ENCODE measurements around the gene RIGI. TPM values are rescaled to one million over a fixed set of nuclear protein-coding genes. Genes with fewer than 3 reads are reported as not detected.

The RIGI gene
- total and polyA plus RNA-seq, 9 of the 15 experiments (the other 6 are each of a cell fraction or from before 2014, with no cell fraction given): 0.27 to 1.1 (median 0.54) TPM

- 0% methylated on average over 1 of the region's 1 CpG for WGBS (ENCODE audit: insufficient coverage, low coverage, missing lambda C conversion rate)
- no peak for ATAC-seq
- Histone ChIP-seq H3K9me3 (replicated peaks; ENCODE audit: control insufficient read depth, insufficient read depth, low read depth, low read length) (no peaks in the 10 kb centered on the region), H3K4me1 (replicated peaks in 1 of 2; ENCODE audit: control insufficient read depth in 2 of 2, insufficient read depth in 2 of 2, low read length in 2 of 2) (no peaks in the 10 kb centered on the region), H3K9ac (ENCODE audit: insufficient read depth in 1 of 2, low read depth in 2 of 2, low read length in 2 of 2) (no peak overlapping the region), H3K27ac (ENCODE audit: extremely low read depth, low read depth, low read length) (no peak overlapping the region), H3K36me3 (ENCODE audit: control insufficient read depth, insufficient read depth, low read length) (no peaks in the 10 kb centered on the region), H2AFZ (ENCODE audit: low read depth, low read length) (no peak overlapping the region), H4K20me1 (replicated peaks; ENCODE audit: control insufficient read depth, insufficient read depth, low read length) (no peaks in the 10 kb centered on the region), H3K79me2 (ENCODE audit: control insufficient read depth, insufficient read depth, low read length) (no peaks in the 10 kb centered on the region), H3K4me3 (no peak overlapping the region), H3K27me3 (ENCODE audit: control insufficient read depth in 2 of 2, insufficient read depth in 2 of 2, low read length in 2 of 2) (no peaks in the 10 kb centered on the region), H3K4me2 (ENCODE audit: insufficient read depth, low read length) (no peak overlapping the region), H3K9me1 (ENCODE audit: control insufficient read depth, insufficient read depth, low read length) (no peaks in the 10 kb centered on the region)
- intact Hi-C loops (cut with micrococcal nuclease) (no loop called here), in situ Hi-C loops (cut with MboI) (no loop called here)
- FAIRE-seq: no peak
- ChIA-PET CTCF (ENCODE audit: low intra/inter-chr PET ratio) (no interaction called here), POLR2A (no interaction called here)
- no TSS peak for BruUV-seq (replicated peaks)
- no peak for DNase-seq (ENCODE audit: extremely low read depth in 1 of 4, low spot score in 3 of 4)
- TF ChIP-seq E4F1 (CRISPR knock-in tag; IDR thresholded peaks at IDR 0.05; ENCODE audit: borderline replicate concordance): no peak
- TF ChIP-seq PPARD (CRISPR knock-in tag; IDR thresholded peaks at IDR 0.05): no peak
- no peak for TF ChIP-seq SIX5 (IDR thresholded peaks at IDR 0.05; ENCODE audit: borderline replicate concordance in 1 of 2, insufficient read depth in 1 of 2, low read depth in 1 of 2, low read length in 2 of 2)
- no peak for TF ChIP-seq DLX4 (CRISPR knock-in tag; IDR thresholded peaks at IDR 0.05)
- TF ChIP-seq STAT6 (CRISPR knock-in tag; IDR thresholded peaks at IDR 0.05): no peak
- no peak for TF ChIP-seq ID3 (CRISPR knock-in tag; IDR thresholded peaks at IDR 0.05)
- no peak for TF ChIP-seq ID3 (tag; IDR thresholded peaks at IDR 0.05)
- TF ChIP-seq E2F6 (IDR thresholded peaks at IDR 0.05; ENCODE audit: borderline replicate concordance in 1 of 2, extremely low read depth in 1 of 2, insufficient read depth in 1 of 2, insufficient read length in 1 of 2, low read depth in 1 of 2, low read length in 1 of 2, poor library complexity in 1 of 2, severe bottlenecking in 1 of 2): no peak
- TF ChIP-seq ZNF444 (CRISPR knock-in tag; IDR thresholded peaks at IDR 0.05): no peak
- TF ChIP-seq EP400 (IDR thresholded peaks at IDR 0.05): no peak
- no peak for TF ChIP-seq THAP12 (CRISPR knock-in tag; IDR thresholded peaks at IDR 0.05)
Observed at GRCh38 chr9:32501868-32502267, 24.1 kb downstream of the RIGI start.
